Measurements from ENCODE around the gene HNRNPA3. TPM values are rescaled to one million over a fixed set of nuclear protein-coding genes. Genes with fewer than 3 reads are reported as not detected.

HNRNPA3 gene
- total and polyA plus RNA-seq, 2 experiments from 2014 or later = 151 to 290 TPM

- H3K27ac ChIP-seq (ENCODE audit: low read depth) = no peak overlapping the region
Observed at GRCh38 chr2:177261116-177262060, 48.8 kb downstream of the HNRNPA3 start.

More at GRCh38 chr2:177261116-177262060, 48.8 kb downstream of the HNRNPA3 start:
- Histone ChIP-seq H3K4me2 (peak overlapping the region; percentile 90), H3K4me1 (ENCODE audit: insufficient read depth) (peaks cover 32% of the 10 kb centered on the region), H3K9me2 (ENCODE audit: insufficient read depth) (no peaks in the 10 kb centered on the region), H3F3A (replicated peaks; ENCODE audit: low read depth) (no peaks in the 10 kb centered on the region), H3K79me2 (replicated peaks; ENCODE audit: insufficient read depth) (peaks cover 70% of the 10 kb centered on the region), H3K4me3 (peak overlapping the region; percentile 79), H3K36me3 (ENCODE audit: insufficient read depth) (0 out of 2 replicates have a peak, but pooled peaks cover 6% of the 10 kb centered on the region), H2AFZ (no peak overlapping the region), H3K27me3 (ENCODE audit: insufficient read depth) (no peaks in the 10 kb centered on the region), H4K20me1 (replicated peaks; ENCODE audit: insufficient read depth) (peaks cover 45% of the 10 kb centered on the region)
- Mint-ChIP-seq H3K27ac (no peak overlapping the region), H3K4me1 (peaks cover 42% of the 10 kb centered on the region), H3K36me3 (ENCODE audit: low read depth) (peaks cover 34% of the 10 kb centered on the region), H3K27me3 (ENCODE audit: insufficient read depth, low read depth, poor library complexity) (peaks cover 9% of the 10 kb centered on the region), H3K9me3 (peaks cover 21% of the 10 kb centered on the region), H3K4me3 (peak overlapping the region; percentile 85)
- no peak for TF ChIP-seq POLR2AphosphoS5 (IDR thresholded peaks at IDR 0.05; ENCODE audit: low read depth)
- no peak for TF ChIP-seq CREB1 (CRISPR knock-in tag; IDR thresholded peaks at IDR 0.05; ENCODE audit: low read depth)
- no peak for TF ChIP-seq STAT1 (IDR thresholded peaks at IDR 0.05; ENCODE audit: unreplicated experiment)
- no peak for TF ChIP-seq REST (IDR thresholded peaks at IDR 0.05; ENCODE audit: unreplicated experiment)
- TF ChIP-seq, protein P1, sequence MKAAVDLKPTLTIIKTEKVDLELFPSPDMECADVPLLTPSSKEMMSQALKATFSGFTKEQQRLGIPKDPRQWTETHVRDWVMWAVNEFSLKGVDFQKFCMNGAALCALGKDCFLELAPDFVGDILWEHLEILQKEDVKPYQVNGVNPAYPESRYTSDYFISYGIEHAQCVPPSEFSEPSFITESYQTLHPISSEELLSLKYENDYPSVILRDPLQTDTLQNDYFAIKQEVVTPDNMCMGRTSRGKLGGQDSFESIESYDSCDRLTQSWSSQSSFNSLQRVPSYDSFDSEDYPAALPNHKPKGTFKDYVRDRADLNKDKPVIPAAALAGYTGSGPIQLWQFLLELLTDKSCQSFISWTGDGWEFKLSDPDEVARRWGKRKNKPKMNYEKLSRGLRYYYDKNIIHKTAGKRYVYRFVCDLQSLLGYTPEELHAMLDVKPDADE (IDR thresholded peaks at IDR 0.05) = no peak
- no peak for TF ChIP-seq JUNB (IDR thresholded peaks at IDR 0.05; ENCODE audit: unreplicated experiment)
- TF ChIP-seq ZNF331 (CRISPR knock-in tag; IDR thresholded peaks at IDR 0.05; ENCODE audit: low read depth) = no peak
- no peak for TF ChIP-seq EZH2 (IDR thresholded peaks at IDR 0.05; ENCODE audit: low read depth, unreplicated experiment)
- no peak for TF ChIP-seq ZNF114 (CRISPR knock-in tag; IDR thresholded peaks at IDR 0.05)
- TF ChIP-seq CTCF (conservative IDR thresholded peaks at IDR 0.05; ENCODE audit: low read depth in 2 of 2) = no peak
- no peak for TF ChIP-seq EZH2phosphoT487 (IDR thresholded peaks at IDR 0.05; ENCODE audit: unreplicated experiment)
- TF ChIP-seq NANOG (IDR thresholded peaks at IDR 0.05; ENCODE audit: borderline replicate concordance) = no peak
- ATAC-seq (no peak), DNase-seq (ENCODE audit: low spot score) (no peak)
